ENCODE measurements around the gene GRK6. TPM values are rescaled to one million over a fixed set of nuclear protein-coding genes. Genes with fewer than 3 reads are reported as not detected.

Gene GRK6
- polyA plus RNA-seq, 1 experiment: 16.4 TPM

DNA sequence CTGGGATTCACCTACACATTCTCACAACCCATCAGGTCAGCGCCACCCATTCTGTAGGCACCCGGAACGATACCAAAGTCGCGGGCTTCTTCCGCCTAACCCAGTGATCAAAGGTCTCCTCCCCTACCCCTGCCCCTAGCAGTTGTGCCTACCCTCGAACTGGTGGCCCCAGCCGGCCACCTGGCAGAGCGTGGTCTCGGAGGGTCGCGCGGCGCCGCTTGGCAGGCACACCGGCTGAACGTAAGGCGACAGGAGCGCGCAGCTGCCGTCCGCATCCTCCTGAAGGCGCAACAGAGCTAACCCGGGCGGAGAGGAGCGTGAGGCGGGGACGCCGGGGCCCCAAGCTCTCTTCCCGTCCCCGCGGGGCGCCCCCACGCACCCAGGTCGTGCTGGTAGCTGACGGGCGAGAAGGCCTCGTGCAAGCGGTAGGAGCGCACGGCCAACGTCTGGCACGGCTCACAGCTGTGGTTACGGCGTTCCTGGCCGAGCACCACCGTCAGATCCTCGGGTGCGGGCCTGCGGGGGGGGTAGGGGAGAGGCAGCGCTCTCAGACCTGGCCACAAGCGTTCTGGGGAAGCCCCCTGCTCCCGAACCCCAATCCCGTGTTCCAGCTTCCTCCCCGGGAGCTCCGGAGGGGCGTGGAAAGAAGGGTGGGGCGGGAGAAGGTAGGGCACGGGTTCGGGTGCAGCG lies 23.2 kb upstream of the GRK6 start:
- CTCF ChIA-PET: interaction anchor here (0.7 to 5.6 kb wide), 26 partner anchors 12 to 388 kb away, joined by 3 to 120 read pairs (median 12); partner anchors contain the start of genes GRK6, PDLIM7 and RGS14
- Histone ChIP-seq H3K27me3 (ENCODE audit: control insufficient read depth, insufficient read depth, low read length) (peaks cover 50% of the 10 kb centered on the region), H3K9me3 (ENCODE audit: control insufficient read depth, insufficient read depth, low read length) (peaks cover 10% of the 10 kb centered on the region; the same call in 1 of the 2 replicates), H3K27ac (ENCODE audit: low read depth, low read length) (no peak overlapping the region), H3K4me3 (ENCODE audit: low read depth, low read length) (peak overlapping the region; percentile 69)
- POLR2A ChIA-PET: interaction anchor here (0.6 to 3.7 kb wide), 7 partner anchors 13 to 283 kb away, joined by 3 to 26 read pairs (median 7); partner anchors contain the start of genes GRK6 and PRR7
- no peak for DNase-seq (ENCODE audit: low read depth, low spot score)
- TF ChIP-seq, protein P1, sequence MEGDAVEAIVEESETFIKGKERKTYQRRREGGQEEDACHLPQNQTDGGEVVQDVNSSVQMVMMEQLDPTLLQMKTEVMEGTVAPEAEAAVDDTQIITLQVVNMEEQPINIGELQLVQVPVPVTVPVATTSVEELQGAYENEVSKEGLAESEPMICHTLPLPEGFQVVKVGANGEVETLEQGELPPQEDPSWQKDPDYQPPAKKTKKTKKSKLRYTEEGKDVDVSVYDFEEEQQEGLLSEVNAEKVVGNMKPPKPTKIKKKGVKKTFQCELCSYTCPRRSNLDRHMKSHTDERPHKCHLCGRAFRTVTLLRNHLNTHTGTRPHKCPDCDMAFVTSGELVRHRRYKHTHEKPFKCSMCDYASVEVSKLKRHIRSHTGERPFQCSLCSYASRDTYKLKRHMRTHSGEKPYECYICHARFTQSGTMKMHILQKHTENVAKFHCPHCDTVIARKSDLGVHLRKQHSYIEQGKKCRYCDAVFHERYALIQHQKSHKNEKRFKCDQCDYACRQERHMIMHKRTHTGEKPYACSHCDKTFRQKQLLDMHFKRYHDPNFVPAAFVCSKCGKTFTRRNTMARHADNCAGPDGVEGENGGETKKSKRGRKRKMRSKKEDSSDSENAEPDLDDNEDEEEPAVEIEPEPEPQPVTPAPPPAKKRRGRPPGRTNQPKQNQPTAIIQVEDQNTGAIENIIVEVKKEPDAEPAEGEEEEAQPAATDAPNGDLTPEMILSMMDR (IDR thresholded peaks at IDR 0.05; ENCODE audit: low read depth, low read length): no peak

DNA sequence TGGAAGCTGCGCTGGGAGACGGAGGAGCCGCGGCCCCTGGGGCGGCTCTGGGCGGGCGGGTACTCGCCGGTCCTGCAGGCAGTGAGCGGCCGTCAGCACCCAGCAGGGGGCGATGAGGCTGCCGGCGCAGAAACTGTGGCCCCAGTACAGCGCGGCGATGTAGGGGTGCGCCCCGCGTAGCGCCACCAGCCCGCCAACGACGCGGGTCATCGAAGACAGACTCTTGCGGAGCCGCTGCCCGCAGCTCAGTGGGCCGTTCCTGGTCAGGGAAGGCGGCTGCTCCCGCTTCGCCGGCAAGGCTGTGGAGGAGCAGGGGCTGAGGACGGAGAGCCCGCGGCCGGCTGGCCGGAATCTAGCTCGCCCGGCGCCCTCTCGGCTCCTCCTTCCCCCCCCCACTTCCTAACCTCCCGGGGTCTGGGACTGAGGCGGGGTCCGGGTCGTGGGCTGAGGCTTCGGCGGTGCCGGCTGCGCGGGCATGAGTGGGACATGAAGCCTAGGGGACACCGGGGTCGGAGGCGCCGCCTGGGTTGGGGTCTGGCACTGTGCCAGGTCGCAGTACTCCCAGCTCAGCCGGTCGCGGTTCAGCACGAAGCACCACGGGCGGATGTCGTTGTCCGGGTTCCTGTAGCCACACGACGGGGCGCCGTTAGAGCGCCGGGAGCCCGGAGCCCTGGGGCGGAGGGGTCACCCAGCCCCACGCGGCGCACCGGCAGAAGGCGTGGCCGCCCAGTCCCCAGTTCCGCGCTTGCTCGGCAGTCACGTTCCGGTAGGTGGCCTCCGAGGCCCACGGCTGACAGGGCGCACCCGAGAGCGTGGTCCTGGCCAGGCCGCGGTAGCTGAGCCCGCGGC lies 22.5 kb upstream of the GRK6 start:
- H3K27me3 ChIP-seq (ENCODE audit: control insufficient read depth, insufficient read depth, low read length): peaks cover 50% of the 10 kb centered on the region
- peaks cover 10% of the 10 kb centered on the region; the same call in 1 of the 2 replicates for H3K9me3 ChIP-seq (ENCODE audit: control insufficient read depth, insufficient read depth, low read length)
- peak; percentile 49 for DNase-seq (ENCODE audit: low read depth, low spot score)
- POLR2A ChIA-PET: interaction anchor here (0.9 to 3.7 kb wide), 8 partner anchors 14 to 94 kb away, joined by 3 to 26 read pairs (median 8); partner anchors contain the start of genes GRK6, PDLIM7 and PRR7
- TF ChIP-seq, protein P1 (IDR thresholded peaks at IDR 0.05; ENCODE audit: low read depth, low read length): peak; percentile 76
- CTCF ChIA-PET: interaction anchor here (0.5 to 5.6 kb wide), 34 partner anchors 9 to 388 kb away, joined by 3 to 120 read pairs (median 8); partner anchors contain the start of genes GRK6, PDLIM7 and RGS14
- no peak overlapping the region for H3K27ac ChIP-seq (ENCODE audit: low read depth, low read length)
- H3K4me3 ChIP-seq (ENCODE audit: low read depth, low read length): peak overlapping the region; percentile 69

DNA sequence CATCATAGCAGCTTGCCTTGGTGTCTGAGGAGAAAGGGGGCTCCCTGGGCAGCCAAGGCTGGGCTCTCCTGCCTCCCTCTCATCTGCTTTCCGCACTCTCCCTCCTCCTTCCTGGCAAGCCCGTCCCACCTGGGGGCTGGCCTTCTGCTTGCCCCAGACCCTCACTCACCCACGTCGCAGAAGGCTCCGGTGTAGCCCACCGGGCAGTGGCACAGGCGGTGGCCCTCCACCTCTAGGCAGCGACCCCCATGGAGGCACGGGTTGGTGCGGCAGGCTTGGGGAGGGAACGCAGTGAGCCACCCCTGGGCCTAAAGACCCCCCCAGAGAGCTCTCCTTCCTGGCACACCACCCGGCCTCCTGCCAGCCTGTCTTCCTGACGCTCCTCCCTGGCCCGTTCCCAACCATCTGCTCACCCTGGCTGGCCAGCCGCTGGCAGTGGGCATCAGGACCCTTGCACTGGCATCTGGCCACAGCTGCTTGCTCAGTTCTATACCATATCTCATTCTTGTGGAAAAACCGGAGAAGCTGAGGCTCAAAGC lies 21.8 kb upstream of the GRK6 start:
- H3K4me3 ChIP-seq (ENCODE audit: low read depth, low read length): peak overlapping the region; percentile 69
- TF ChIP-seq, protein P1 (IDR thresholded peaks at IDR 0.05; ENCODE audit: low read depth, low read length): no peak
- no peak for DNase-seq (ENCODE audit: low read depth, low spot score)
- peaks cover 10% of the 10 kb centered on the region; the same call in 1 of the 2 replicates for H3K9me3 ChIP-seq (ENCODE audit: control insufficient read depth, insufficient read depth, low read length)
- H3K27me3 ChIP-seq (ENCODE audit: control insufficient read depth, insufficient read depth, low read length): peaks cover 48% of the 10 kb centered on the region
- no peak overlapping the region for H3K27ac ChIP-seq (ENCODE audit: low read depth, low read length)
- POLR2A ChIA-PET: interaction anchor here (1.0 to 3.7 kb wide), 7 partner anchors 14 to 93 kb away, joined by 3 to 26 read pairs (median 8); partner anchors contain the start of genes GRK6, PDLIM7 and PRR7
- CTCF ChIA-PET: interaction anchor here (0.6 to 5.6 kb wide), 27 partner anchors 9 to 291 kb away, joined by 3 to 120 read pairs (median 9); partner anchors contain the start of genes GRK6 and PDLIM7

DNA sequence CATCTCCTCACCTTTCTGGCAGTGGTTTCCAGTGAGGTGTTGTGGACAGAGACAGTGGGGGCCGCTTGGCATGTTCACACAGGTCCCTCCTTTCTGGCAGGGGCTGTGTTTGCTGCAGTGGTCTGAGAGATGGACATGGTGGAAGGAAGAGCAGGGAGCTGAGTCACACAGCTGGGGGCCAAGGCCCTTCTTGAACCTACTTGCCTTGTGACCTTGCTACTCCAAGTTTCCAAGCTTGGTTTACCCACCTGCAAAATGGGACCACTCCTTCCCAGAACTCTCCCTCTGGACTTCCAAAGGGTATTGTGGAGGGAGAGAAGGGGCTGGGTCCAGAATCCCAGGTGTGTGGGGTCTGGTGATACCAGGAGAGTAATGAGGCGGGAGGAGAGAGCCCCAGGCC lies 21.2 kb upstream of the GRK6 start:
- no peak overlapping the region for H3K4me3 ChIP-seq (ENCODE audit: low read depth, low read length)
- no peak overlapping the region for H3K27ac ChIP-seq (ENCODE audit: low read depth, low read length)
- peaks cover 9% of the 10 kb centered on the region; the same call in 1 of the 2 replicates for H3K9me3 ChIP-seq (ENCODE audit: control insufficient read depth, insufficient read depth, low read length)
- peaks cover 43% of the 10 kb centered on the region for H3K27me3 ChIP-seq (ENCODE audit: control insufficient read depth, insufficient read depth, low read length)
- CTCF ChIA-PET: interaction anchor here (0.9 to 5.6 kb wide), 16 partner anchors 12 to 96 kb away, joined by 3 to 120 read pairs (median 20); partner anchors contain the start of genes GRK6 and PDLIM7
- POLR2A ChIA-PET: interaction anchor here (3.0 to 3.7 kb wide), 2 partner anchors 15 to 21 kb away, joined by 15 to 26 read pairs; partner anchors contain the start of gene GRK6
- TF ChIP-seq, protein P1 (IDR thresholded peaks at IDR 0.05; ENCODE audit: low read depth, low read length): no peak
- no peak for DNase-seq (ENCODE audit: low read depth, low spot score)
